SU-DHL-6 (cell line): ENCODE data around the gene SRGAP1.

Experiments used
- H2AFZ ChIP-seq: fragments of 200-600 bp; sonication (generic); 2 replicates; pipeline ENCODE4 v1.6.1; 2014; ENCODE audit warnings: low read depth, mild to moderate bottlenecking, moderate library complexity, mixed read lengths, antibody characterized with exemption, low read length; ENCODE audit not compliant: severe bottlenecking
- H3F3A ChIP-seq: fragments of 200-600 bp; shearing (Covaris generic); 2 replicates; pipeline ENCODE4 v1.6.0; 2016; ENCODE audit warnings: antibody characterized with exemption, mild to moderate bottlenecking; ENCODE audit not compliant: insufficient read depth
- H3K27ac ChIP-seq: fragments of 200-600 bp; sonication (generic); 2 replicates; pipeline ENCODE4 v1.5.1; 2016; ENCODE audit warnings: low read depth, mild to moderate bottlenecking, low read length, moderate library complexity, mixed read lengths
- H3K27me3 ChIP-seq: fragments of 200-600 bp; sonication (generic), shearing (Covaris generic); 2 replicates; pipeline ENCODE4 v1.6.0; 2014; ENCODE audit warnings: mild to moderate bottlenecking, low read length
- H3K36me3 ChIP-seq: fragments of 200-600 bp; sonication (generic); 2 replicates; pipeline ENCODE4 v1.6.1; 2014; ENCODE audit warnings: mild to moderate bottlenecking, low read length, mixed read lengths
- H3K4me2 ChIP-seq: fragments of 300-600, 200-600 bp; shearing (Covaris generic), sonication (generic); 2 replicates; pipeline ENCODE4 v1.6.0; 2014; ENCODE audit warnings: low read length, low read depth, mild to moderate bottlenecking; ENCODE audit not compliant: poor library complexity, severe bottlenecking
- H3K4me3 ChIP-seq: fragments of 200-600 bp; sonication (generic); 2 replicates; pipeline ENCODE4 v1.5.1; 2014; ENCODE audit warnings: antibody characterized with exemption, low read length, mild to moderate bottlenecking, mixed read lengths; ENCODE audit not compliant: insufficient read depth, poor library complexity, severe bottlenecking
- H3K79me2 ChIP-seq: fragments of 200-600 bp; sonication (generic); 2 replicates; pipeline ENCODE4 v1.6.1; 2014; ENCODE audit warnings: mild to moderate bottlenecking, low read length, moderate library complexity; ENCODE audit not compliant: insufficient read depth
- H3K9ac ChIP-seq: fragments of 200-600 bp; sonication (generic); 2 replicates; pipeline ENCODE4 v1.7.0; 2014; ENCODE audit warnings: mild to moderate bottlenecking, low read length
- H3K9me2 ChIP-seq: fragments of 200-600 bp; sonication (generic); replicated peaks from 2 replicates; pipeline ENCODE4 v1.6.1; 2014; ENCODE audit warnings: low read length; ENCODE audit not compliant: insufficient read depth
- H3K9me3 ChIP-seq: fragments of 200-600 bp; sonication (generic); 2 replicates; pipeline ENCODE4 v1.6.1; 2014; ENCODE audit warnings: low read length, mixed read lengths; ENCODE audit not compliant: insufficient read depth
- H4K20me1 ChIP-seq: fragments of 200-600 bp; sonication (generic); 2 replicates; pipeline ENCODE4 v1.6.1; 2014; ENCODE audit warnings: low read depth, mild to moderate bottlenecking, antibody characterized with exemption, low read length, moderate library complexity, mixed read lengths
- EZH2phosphoT487 ChIP-seq: fragments of 200-600 bp; sonication (generic), shearing (Covaris generic); conservative IDR thresholded peaks from 2 replicates; pipeline ENCODE4 v1.6.1; 2018; ENCODE audit warnings: mild to moderate bottlenecking, antibody characterized with exemption, low read length, moderate library complexity, mixed read lengths
- TF ChIP-seq, protein P1 (sequence below): fragments of 200-600 bp; sonication (generic); IDR thresholded peaks from one replicate; pipeline ENCODE4 v1.5.1; 2017; ENCODE audit warnings: antibody characterized with exemption, mild to moderate bottlenecking, low read length, moderate library complexity; ENCODE audit not compliant: insufficient read depth, poor library complexity, severe bottlenecking

The SRGAP1 gene

DNA sequence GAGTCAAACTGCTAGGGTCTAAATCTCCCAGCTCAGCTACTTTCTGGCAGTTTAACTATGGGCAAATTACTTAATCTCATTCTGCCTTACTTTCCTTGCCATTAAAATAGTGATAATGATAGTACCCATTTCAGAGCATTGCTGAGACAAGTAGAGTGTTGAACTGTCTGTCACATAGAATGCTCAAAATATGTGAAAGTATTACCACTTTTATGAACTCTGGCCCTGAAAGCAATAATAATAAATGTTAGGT lies 19.9 kb downstream of the SRGAP1 start:
- H3K27ac ChIP-seq, result no peak overlapping the region
- H3K9me3 ChIP-seq, result no peaks in the 10 kb centered on the region
- no peak overlapping the region for H3K4me2 ChIP-seq
- no peaks in the 10 kb centered on the region for H4K20me1 ChIP-seq
- H2AFZ ChIP-seq, result no peak overlapping the region
- H3F3A ChIP-seq, result no peaks in the 10 kb centered on the region
- H3K27me3 ChIP-seq, result no peaks in the 10 kb centered on the region
- TF ChIP-seq, protein P1, sequence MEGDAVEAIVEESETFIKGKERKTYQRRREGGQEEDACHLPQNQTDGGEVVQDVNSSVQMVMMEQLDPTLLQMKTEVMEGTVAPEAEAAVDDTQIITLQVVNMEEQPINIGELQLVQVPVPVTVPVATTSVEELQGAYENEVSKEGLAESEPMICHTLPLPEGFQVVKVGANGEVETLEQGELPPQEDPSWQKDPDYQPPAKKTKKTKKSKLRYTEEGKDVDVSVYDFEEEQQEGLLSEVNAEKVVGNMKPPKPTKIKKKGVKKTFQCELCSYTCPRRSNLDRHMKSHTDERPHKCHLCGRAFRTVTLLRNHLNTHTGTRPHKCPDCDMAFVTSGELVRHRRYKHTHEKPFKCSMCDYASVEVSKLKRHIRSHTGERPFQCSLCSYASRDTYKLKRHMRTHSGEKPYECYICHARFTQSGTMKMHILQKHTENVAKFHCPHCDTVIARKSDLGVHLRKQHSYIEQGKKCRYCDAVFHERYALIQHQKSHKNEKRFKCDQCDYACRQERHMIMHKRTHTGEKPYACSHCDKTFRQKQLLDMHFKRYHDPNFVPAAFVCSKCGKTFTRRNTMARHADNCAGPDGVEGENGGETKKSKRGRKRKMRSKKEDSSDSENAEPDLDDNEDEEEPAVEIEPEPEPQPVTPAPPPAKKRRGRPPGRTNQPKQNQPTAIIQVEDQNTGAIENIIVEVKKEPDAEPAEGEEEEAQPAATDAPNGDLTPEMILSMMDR, result no peak
- TF ChIP-seq EZH2phosphoT487, result no peak
- no peaks in the 10 kb centered on the region for H3K9me2 ChIP-seq
- no peaks in the 10 kb centered on the region for H3K36me3 ChIP-seq
- no peaks in the 10 kb centered on the region for H3K79me2 ChIP-seq
- H3K4me3 ChIP-seq, result no peak overlapping the region
- no peak overlapping the region for H3K9ac ChIP-seq

DNA sequence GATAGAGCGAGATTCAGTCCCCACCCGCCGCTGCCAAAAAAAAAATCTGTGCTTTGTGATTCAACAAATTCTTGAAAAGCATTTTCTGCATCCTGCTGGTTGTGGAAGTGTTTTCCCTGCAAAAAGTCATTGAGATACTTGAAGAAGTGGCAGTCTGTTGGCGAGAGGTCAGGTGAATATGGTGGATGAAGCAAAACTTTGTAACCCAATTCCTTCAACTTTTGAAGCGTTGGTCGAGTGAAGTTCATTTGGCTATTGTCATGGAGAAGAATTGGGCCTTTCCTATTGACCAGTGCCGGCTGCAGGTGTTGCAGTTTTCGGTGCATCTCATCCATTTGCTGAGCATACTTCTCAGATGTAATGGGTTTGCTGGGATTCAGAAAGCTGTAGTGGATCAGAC lies 20.9 kb downstream of the SRGAP1 start:
- TF ChIP-seq, protein P1, result no peak
- no peak for TF ChIP-seq EZH2phosphoT487
- no peak overlapping the region for H2AFZ ChIP-seq
- no peak overlapping the region for H3K4me3 ChIP-seq
- no peaks in the 10 kb centered on the region for H3F3A ChIP-seq
- H3K4me2 ChIP-seq, result no peak overlapping the region
- no peaks in the 10 kb centered on the region for H3K9me2 ChIP-seq
- no peak overlapping the region for H3K27ac ChIP-seq
- H3K27me3 ChIP-seq, result no peaks in the 10 kb centered on the region
- no peaks in the 10 kb centered on the region for H4K20me1 ChIP-seq
- no peaks in the 10 kb centered on the region for H3K36me3 ChIP-seq
- no peaks in the 10 kb centered on the region for H3K9me3 ChIP-seq
- H3K79me2 ChIP-seq, result no peaks in the 10 kb centered on the region
- H3K9ac ChIP-seq, result no peak overlapping the region

DNA sequence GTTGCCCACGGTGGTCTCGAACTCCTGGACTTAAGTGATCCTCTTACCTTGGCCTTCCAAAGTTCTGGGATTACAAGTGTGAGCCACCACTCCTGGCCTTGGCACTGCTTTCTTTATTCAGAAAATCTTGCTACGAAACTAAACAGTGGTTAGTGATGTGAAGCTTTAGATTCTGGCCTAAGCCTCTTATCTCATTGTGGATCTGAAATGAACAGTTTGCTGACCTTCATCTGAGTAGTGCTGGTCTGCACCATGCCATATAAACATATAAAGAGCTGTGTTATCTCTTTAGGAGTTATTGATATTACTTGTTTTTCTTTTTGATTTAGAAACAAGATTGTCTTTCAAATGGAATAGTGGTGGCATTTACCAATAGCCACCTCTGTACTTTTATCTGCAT lies 22.6 kb downstream of the SRGAP1 start:
- no peak overlapping the region for H3K27ac ChIP-seq
- no peaks in the 10 kb centered on the region for H4K20me1 ChIP-seq
- H3K4me2 ChIP-seq, result no peak overlapping the region
- no peak overlapping the region for H3K4me3 ChIP-seq
- H3K36me3 ChIP-seq, result no peaks in the 10 kb centered on the region
- H3K27me3 ChIP-seq, result no peaks in the 10 kb centered on the region
- no peak for TF ChIP-seq EZH2phosphoT487
- TF ChIP-seq, protein P1, result no peak
- H3K9me2 ChIP-seq, result no peaks in the 10 kb centered on the region
- H3F3A ChIP-seq, result no peaks in the 10 kb centered on the region
- H3K79me2 ChIP-seq, result no peaks in the 10 kb centered on the region
- H2AFZ ChIP-seq, result no peak overlapping the region
- no peak overlapping the region for H3K9ac ChIP-seq
- no peaks in the 10 kb centered on the region for H3K9me3 ChIP-seq

DNA sequence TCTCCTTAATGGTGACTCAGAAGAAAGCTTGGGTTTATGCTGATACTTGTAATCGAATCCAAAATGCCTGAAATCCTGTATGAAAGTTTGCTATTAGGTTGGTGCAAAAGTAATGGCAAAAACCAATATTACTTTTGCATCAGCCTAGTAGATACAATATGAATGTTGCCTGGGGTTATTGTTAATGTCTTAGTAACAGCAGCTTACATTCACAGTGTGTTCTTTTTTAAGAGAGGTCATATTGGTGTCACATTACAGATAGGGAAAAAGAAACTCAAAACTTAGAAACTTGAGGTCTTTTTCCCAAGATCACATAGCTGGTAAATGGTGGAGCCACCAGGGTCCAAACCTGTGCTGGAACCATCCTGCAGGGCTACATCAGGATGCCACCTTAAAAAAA lies 25.2 kb downstream of the SRGAP1 start:
- Histone ChIP-seq H3K9me3 (no peaks in the 10 kb centered on the region), H3K27ac (no peak overlapping the region), H3K4me2 (no peak overlapping the region), H3K9me2 (no peaks in the 10 kb centered on the region), H3K9ac (no peak overlapping the region), H3K79me2 (no peaks in the 10 kb centered on the region), H3F3A (no peaks in the 10 kb centered on the region), H3K27me3 (no peaks in the 10 kb centered on the region), H4K20me1 (no peaks in the 10 kb centered on the region), H3K36me3 (no peaks in the 10 kb centered on the region), H2AFZ (no peak overlapping the region), H3K4me3 (no peak overlapping the region)
- TF ChIP-seq, protein P1, result no peak
- TF ChIP-seq EZH2phosphoT487, result no peak
